ENCODE results near the gene STXBP6. TPM values are rescaled to one million over a fixed set of nuclear protein-coding genes. Genes with fewer than 3 reads are reported as not detected.
A peak's percentile ranks its signal among the peaks of the same experiment; 100 is the strongest.

STXBP6 gene
- total and polyA plus RNA-seq, 2 of the 13 experiments (the other 11 are each of a cell fraction or from before 2014, with no cell fraction given), result 35.3 to 42.8 TPM

GRCh38 chr14:24817212-24818057 lies 232.5 kb downstream of the STXBP6 start (continued):
- TF ChIP-seq ZNF784 (CRISPR knock-in tag; IDR thresholded peaks at IDR 0.05; ENCODE audit: borderline replicate concordance), result no peak; the same call in 1 of the 2 replicates
- peak; percentile 72; the same call in 1 of the 2 replicates for TF ChIP-seq SP140L (CRISPR knock-in tag; IDR thresholded peaks at IDR 0.05; ENCODE audit: borderline replicate concordance)
- TF ChIP-seq ZNF414 (CRISPR knock-in tag; IDR thresholded peaks at IDR 0.05), result peak; percentile 20; the same call in 1 of the 2 replicates
- TF ChIP-seq TCF7L2 (IDR thresholded peaks at IDR 0.05; ENCODE audit: low read depth, low read length), result peak; percentile 62; the same call in 1 of the 2 replicates
- peak; percentile 68 for TF ChIP-seq ZNF598 (CRISPR knock-in tag; IDR thresholded peaks at IDR 0.05; ENCODE audit: borderline replicate concordance)
- TF ChIP-seq MYPOP (CRISPR knock-in tag; IDR thresholded peaks at IDR 0.05), result no peak; the same call in 1 of the 2 replicates
- no peak for TF ChIP-seq ADNP (CRISPR knock-in tag; IDR thresholded peaks at IDR 0.05)
- peak; percentile 87 for TF ChIP-seq ZNF142 (CRISPR knock-in tag; IDR thresholded peaks at IDR 0.05)
- no peak for TF ChIP-seq ZNF740 (CRISPR knock-in tag; IDR thresholded peaks at IDR 0.05)
- TF ChIP-seq HES4 (CRISPR knock-in tag; IDR thresholded peaks at IDR 0.05; ENCODE audit: borderline replicate concordance), result no peak
- TF ChIP-seq AGO1 (IDR thresholded peaks at IDR 0.05; ENCODE audit: low read depth, low read length, poor library complexity, severe bottlenecking), result no peak
- no peak for TF ChIP-seq ZNF253 (CRISPR knock-in tag; IDR thresholded peaks at IDR 0.05; ENCODE audit: borderline replicate concordance)
- peak; percentile 77 for TF ChIP-seq ELF3 (CRISPR knock-in tag; IDR thresholded peaks at IDR 0.05)
- TF ChIP-seq KDM4B (CRISPR knock-in tag; IDR thresholded peaks at IDR 0.05), result no peak
- TF ChIP-seq ZUFSP (CRISPR knock-in tag; IDR thresholded peaks at IDR 0.05; ENCODE audit: borderline replicate concordance), result no peak
- 0 out of 2 replicates have a peak, but pooled peaks have one; percentile 19 for TF ChIP-seq THAP7 (CRISPR knock-in tag; IDR thresholded peaks at IDR 0.05)

All from HepG2 (cell line).